PC-9 (cell line): Measurements from ENCODE around the gene DIRAS1.

Source experiments
- EZH2 ChIP-seq: fragments of 200-600 bp; sonication (generic); IDR thresholded peaks from 2 replicates; pipeline ENCODE4 v1.8.0; 2017; ENCODE audit warnings: antibody characterized with exemption, low read depth
- TF ChIP-seq, protein P1 (sequence below): fragments of 200-600 bp; sonication (generic); conservative IDR thresholded peaks from 2 replicates; pipeline ENCODE4 v1.6.1; 2017; ENCODE audit warnings: mixed run types, antibody characterized with exemption, mild to moderate bottlenecking, moderate library complexity

DNA sequence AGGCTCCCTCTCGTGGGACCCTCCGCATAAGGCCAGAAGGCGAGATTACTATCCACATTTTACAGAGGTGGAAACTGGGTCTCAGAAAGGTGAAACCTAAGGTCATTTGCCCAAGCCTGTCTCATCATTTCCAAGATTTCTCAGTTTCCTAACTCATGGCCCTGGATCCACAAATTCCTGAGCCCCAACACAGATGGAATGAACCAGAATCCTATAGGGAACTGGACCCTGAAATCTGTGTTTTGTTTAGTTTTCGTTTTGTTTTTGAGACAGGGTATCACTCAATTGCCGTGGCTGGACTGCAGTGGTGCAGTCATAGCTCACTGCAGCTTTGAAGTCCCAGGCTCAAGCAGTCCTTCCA is 18.1 kb downstream of the DIRAS1 start:
- no peak for TF ChIP-seq EZH2
- TF ChIP-seq, protein P1, sequence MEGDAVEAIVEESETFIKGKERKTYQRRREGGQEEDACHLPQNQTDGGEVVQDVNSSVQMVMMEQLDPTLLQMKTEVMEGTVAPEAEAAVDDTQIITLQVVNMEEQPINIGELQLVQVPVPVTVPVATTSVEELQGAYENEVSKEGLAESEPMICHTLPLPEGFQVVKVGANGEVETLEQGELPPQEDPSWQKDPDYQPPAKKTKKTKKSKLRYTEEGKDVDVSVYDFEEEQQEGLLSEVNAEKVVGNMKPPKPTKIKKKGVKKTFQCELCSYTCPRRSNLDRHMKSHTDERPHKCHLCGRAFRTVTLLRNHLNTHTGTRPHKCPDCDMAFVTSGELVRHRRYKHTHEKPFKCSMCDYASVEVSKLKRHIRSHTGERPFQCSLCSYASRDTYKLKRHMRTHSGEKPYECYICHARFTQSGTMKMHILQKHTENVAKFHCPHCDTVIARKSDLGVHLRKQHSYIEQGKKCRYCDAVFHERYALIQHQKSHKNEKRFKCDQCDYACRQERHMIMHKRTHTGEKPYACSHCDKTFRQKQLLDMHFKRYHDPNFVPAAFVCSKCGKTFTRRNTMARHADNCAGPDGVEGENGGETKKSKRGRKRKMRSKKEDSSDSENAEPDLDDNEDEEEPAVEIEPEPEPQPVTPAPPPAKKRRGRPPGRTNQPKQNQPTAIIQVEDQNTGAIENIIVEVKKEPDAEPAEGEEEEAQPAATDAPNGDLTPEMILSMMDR = no peak
